CD4-positive, alpha-beta T cell (primary cell): ENCODE results near the gene NDST3. TPM values are rescaled to one million over a fixed set of nuclear protein-coding genes. Genes with fewer than 3 reads are reported as not detected.

Experiments used
- ATAC-seq: fragments of 200-7000 bp; cut with Tn5 transposase; one replicate; pipeline ENCODE4 v1.10.0; 2022; ENCODE audit warnings: mild to moderate bottlenecking; ENCODE audit not compliant: poor library complexity
- CTCF ChIA-PET: fragments of 350-600 bp; sonication (Branson Sonifier 250); formaldehyde crosslinking; loops from one replicate; lab custom pipeline; 2021; ENCODE audit warnings: antibody characterized with exemption, inconsistent platforms; lab: Charles Lee
- POLR2A ChIA-PET: fragments of 350-600 bp; sonication (Branson Sonifier 250); formaldehyde crosslinking; loops from one replicate; lab custom pipeline; 2021; ENCODE audit warnings: antibody characterized with exemption, inconsistent platforms; lab: Charles Lee
- DNase-seq, 14 experiments: peaks; one replicate each; pipeline ENCODE4 v3.0.0-alpha.2; 2013 to 2020; ENCODE audit warnings: mixed read lengths in 2 of 14
- H3K27ac ChIP-seq, 2 donors: one replicate each; pipeline versions ENCODE4 v1.5.1 to v1.7.0; 2013; ENCODE audit warnings: low read length in 2 of 2, low read depth in 1 of 2, mild to moderate bottlenecking in 1 of 2
- H3K27me3 ChIP-seq, 2 experiments: 1 replicate in 1 of 2; 2 replicates in 1 of 2; pipeline versions ENCODE4 v1.6.1 to v1.7.0; 2013; ENCODE audit warnings: low read length in 2 of 2, control low read depth in 1 of 2, mild to moderate bottlenecking in 1 of 2, moderate library complexity in 1 of 2; ENCODE audit not compliant: insufficient read depth in 2 of 2, control insufficient read depth in 1 of 2
- H3K36me3 ChIP-seq: one replicate; pipeline ENCODE4 v1.6.1; 2013; ENCODE audit warnings: low read length, control low read depth; ENCODE audit not compliant: insufficient read depth
- H3K4me1 ChIP-seq: one replicate; pipeline ENCODE4 v1.6.1; 2013; ENCODE audit warnings: low read length, control low read depth; ENCODE audit not compliant: insufficient read depth
- H3K4me3 ChIP-seq: one replicate; pipeline ENCODE4 v1.5.1; 2013; ENCODE audit warnings: mild to moderate bottlenecking, low read length, moderate library complexity
- H3K9me3 ChIP-seq, 2 experiments: 1 replicate in 1 of 2; 2 replicates in 1 of 2; pipeline versions ENCODE4 v1.6.1 to v1.7.0; 2013; ENCODE audit warnings: low read length in 2 of 2, mild to moderate bottlenecking in 2 of 2, control low read depth in 1 of 2, moderate library complexity in 1 of 2; ENCODE audit not compliant: control insufficient read depth in 1 of 2, insufficient read depth in 1 of 2
- H3K27ac Mint-ChIP-seq: one replicate; pipeline ENCODE4 v1.8.0; 2020; ENCODE audit warnings: mixed read lengths
- H3K27me3 Mint-ChIP-seq: one replicate; pipeline ENCODE4 v1.8.0; 2021; ENCODE audit warnings: mixed read lengths
- H3K36me3 Mint-ChIP-seq: one replicate; pipeline ENCODE4 v1.8.0; 2021; ENCODE audit warnings: low read depth, mixed read lengths
- H3K4me1 Mint-ChIP-seq: one replicate; pipeline ENCODE4 v1.8.0; 2021; ENCODE audit warnings: low read depth, mixed read lengths
- H3K4me3 Mint-ChIP-seq: one replicate; pipeline ENCODE4 v1.8.0; 2020; ENCODE audit warnings: mild to moderate bottlenecking, mixed read lengths
- H3K9me3 Mint-ChIP-seq: one replicate; pipeline ENCODE4 v1.8.0; 2020; ENCODE audit warnings: mixed read lengths
- intact Hi-C, 2 experiments: fragments of 100-400 bp; cut with DNase I in 1 of 2; cut with micrococcal nuclease in 1 of 2; formaldehyde crosslinking; loops; one replicate each; pipeline versions ENCODE4 v1.15.1 to v1.9.0; 2023 to 2025; cut with DNase I, micrococcal nuclease
- total RNA-seq, 174 experiments: library from RNA in 2 of 174; stranded (reverse) in 2 of 174; gene quantifications; one replicate each; pipeline ENCODE4 v1.2.3 and lab custom pipeline; 2021 to 2026
- TF ChIP-seq, protein P1 (sequence below): fragments of 200-600 bp; IDR thresholded peaks from one replicate; pipeline ENCODE4 v1.8.0; 2022; ENCODE audit warnings: antibody characterized with exemption, mild to moderate bottlenecking

NDST3 gene
- total RNA-seq, 2 experiments from 2014 or later, result not detected

- H3K27me3 Mint-ChIP-seq, result no peaks in the 10 kb centered on the region
- ChIA-PET POLR2A (no interaction called here), CTCF (no interaction called here)
- DNase-seq, result no peak
- H3K27ac Mint-ChIP-seq, result no peak overlapping the region
- Histone ChIP-seq H3K4me3 (no peak overlapping the region), H3K36me3 (no peaks in the 10 kb centered on the region), H3K27ac (no peak overlapping the region), H3K27me3 (no peaks in the 10 kb centered on the region), H3K9me3 (no peaks in the 10 kb centered on the region), H3K4me1 (no peaks in the 10 kb centered on the region)
- no peak for ATAC-seq
- intact Hi-C loops, result no loop called here
- no peaks in the 10 kb centered on the region for H3K4me1 Mint-ChIP-seq
- H3K36me3 Mint-ChIP-seq, result no peaks in the 10 kb centered on the region
- H3K4me3 Mint-ChIP-seq, result no peak overlapping the region
- no peaks in the 10 kb centered on the region for H3K9me3 Mint-ChIP-seq
- TF ChIP-seq, protein P1, sequence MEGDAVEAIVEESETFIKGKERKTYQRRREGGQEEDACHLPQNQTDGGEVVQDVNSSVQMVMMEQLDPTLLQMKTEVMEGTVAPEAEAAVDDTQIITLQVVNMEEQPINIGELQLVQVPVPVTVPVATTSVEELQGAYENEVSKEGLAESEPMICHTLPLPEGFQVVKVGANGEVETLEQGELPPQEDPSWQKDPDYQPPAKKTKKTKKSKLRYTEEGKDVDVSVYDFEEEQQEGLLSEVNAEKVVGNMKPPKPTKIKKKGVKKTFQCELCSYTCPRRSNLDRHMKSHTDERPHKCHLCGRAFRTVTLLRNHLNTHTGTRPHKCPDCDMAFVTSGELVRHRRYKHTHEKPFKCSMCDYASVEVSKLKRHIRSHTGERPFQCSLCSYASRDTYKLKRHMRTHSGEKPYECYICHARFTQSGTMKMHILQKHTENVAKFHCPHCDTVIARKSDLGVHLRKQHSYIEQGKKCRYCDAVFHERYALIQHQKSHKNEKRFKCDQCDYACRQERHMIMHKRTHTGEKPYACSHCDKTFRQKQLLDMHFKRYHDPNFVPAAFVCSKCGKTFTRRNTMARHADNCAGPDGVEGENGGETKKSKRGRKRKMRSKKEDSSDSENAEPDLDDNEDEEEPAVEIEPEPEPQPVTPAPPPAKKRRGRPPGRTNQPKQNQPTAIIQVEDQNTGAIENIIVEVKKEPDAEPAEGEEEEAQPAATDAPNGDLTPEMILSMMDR, result no peak
Observed at GRCh38 chr4:118012142-118012541, 22.1 kb upstream of the NDST3 start.

DNA sequence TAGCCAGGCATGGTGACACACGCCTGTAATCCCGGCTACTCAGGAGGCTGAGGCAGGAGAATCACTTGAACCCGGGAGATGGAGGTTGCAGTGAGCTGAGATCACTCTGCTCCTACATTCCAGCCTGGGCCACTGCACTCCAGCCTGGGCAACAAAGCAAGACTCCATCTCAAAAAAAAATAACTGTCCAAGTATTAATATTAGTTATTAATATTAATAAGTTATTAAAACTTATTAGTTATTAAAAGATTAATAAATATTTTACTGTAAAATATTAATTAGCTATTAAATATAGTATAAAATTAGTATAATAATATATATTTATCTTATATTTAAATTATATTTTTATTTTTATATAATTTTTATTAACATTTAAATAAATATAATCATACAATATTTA, 19.5 kb upstream of the NDST3 start:
- DNase-seq (no peak), ATAC-seq (no peak)
- TF ChIP-seq, protein P1, result no peak
- Histone ChIP-seq H3K27me3 (no peaks in the 10 kb centered on the region), H3K27ac (no peak overlapping the region), H3K9me3 (no peaks in the 10 kb centered on the region), H3K4me3 (no peak overlapping the region), H3K36me3 (no peaks in the 10 kb centered on the region), H3K4me1 (no peaks in the 10 kb centered on the region)
- intact Hi-C loops, result no loop called here
- H3K4me1 Mint-ChIP-seq, result no peaks in the 10 kb centered on the region
- no peaks in the 10 kb centered on the region for H3K9me3 Mint-ChIP-seq
- no peaks in the 10 kb centered on the region for H3K36me3 Mint-ChIP-seq
- CTCF ChIA-PET, result no interaction called here
- H3K4me3 Mint-ChIP-seq, result no peak overlapping the region
- H3K27ac Mint-ChIP-seq, result no peak overlapping the region
- no peaks in the 10 kb centered on the region for H3K27me3 Mint-ChIP-seq
- POLR2A ChIA-PET, result no interaction called here

DNA sequence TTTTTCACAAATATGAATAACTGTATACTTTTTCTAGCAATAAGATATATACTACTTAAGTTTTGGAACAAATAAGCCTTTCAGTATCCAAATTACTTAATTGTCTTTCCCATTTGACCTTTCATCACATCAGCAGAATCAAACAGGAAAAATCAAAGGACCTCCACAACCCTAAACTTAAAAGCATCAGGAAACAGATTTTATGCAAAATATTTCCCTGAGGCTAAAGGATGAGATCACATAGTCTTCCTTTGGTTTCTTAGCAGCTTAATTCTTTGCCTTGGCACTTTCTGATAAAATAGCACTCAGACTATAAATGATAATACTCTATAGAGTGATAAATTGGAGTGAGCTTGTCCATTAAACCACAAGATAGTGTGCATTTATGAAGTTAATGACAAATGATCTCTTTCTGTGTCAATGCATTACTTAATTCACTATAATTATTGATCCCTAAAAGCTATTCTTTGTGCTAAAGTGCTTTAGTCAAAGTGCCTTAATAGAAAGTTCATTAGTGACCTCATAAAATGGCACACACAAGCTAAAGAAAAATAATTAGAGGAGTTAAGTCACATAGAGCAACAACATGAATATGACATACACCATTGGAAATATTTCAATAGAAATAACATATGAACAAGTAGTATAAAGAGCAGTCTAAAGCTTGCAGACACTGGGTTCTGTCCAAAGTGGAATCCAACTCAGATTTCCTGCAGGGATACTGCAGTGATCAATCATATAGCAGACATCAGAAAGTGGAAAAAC, 15.7 kb upstream of the NDST3 start:
- H3K36me3 ChIP-seq, result no peaks in the 10 kb centered on the region
- no peak overlapping the region for H3K27ac Mint-ChIP-seq
- intact Hi-C loops, result no loop called here
- ATAC-seq (no peak), DNase-seq (no peak)
- CTCF ChIA-PET, result interaction anchor here (1.2 kb wide), 1 partner anchor 9 kb away, joined by 3 read pairs; no protein-coding TSS in a partner anchor
- H3K36me3 Mint-ChIP-seq, result no peaks in the 10 kb centered on the region
- POLR2A ChIA-PET, result no interaction called here
- TF ChIP-seq, protein P1, result no peak
- no peaks in the 10 kb centered on the region for H3K4me1 ChIP-seq
- no peaks in the 10 kb centered on the region for H3K9me3 Mint-ChIP-seq
- H3K27me3 ChIP-seq, result no peaks in the 10 kb centered on the region
- H3K27ac ChIP-seq, result no peak overlapping the region
- no peak overlapping the region for H3K4me3 Mint-ChIP-seq
- no peaks in the 10 kb centered on the region for H3K4me1 Mint-ChIP-seq
- H3K4me3 ChIP-seq, result no peak overlapping the region
- H3K27me3 Mint-ChIP-seq, result no peaks in the 10 kb centered on the region
- H3K9me3 ChIP-seq, result no peaks in the 10 kb centered on the region
